Measurements from ENCODE around the gene C1QTNF12.

C1QTNF12 gene

DNA sequence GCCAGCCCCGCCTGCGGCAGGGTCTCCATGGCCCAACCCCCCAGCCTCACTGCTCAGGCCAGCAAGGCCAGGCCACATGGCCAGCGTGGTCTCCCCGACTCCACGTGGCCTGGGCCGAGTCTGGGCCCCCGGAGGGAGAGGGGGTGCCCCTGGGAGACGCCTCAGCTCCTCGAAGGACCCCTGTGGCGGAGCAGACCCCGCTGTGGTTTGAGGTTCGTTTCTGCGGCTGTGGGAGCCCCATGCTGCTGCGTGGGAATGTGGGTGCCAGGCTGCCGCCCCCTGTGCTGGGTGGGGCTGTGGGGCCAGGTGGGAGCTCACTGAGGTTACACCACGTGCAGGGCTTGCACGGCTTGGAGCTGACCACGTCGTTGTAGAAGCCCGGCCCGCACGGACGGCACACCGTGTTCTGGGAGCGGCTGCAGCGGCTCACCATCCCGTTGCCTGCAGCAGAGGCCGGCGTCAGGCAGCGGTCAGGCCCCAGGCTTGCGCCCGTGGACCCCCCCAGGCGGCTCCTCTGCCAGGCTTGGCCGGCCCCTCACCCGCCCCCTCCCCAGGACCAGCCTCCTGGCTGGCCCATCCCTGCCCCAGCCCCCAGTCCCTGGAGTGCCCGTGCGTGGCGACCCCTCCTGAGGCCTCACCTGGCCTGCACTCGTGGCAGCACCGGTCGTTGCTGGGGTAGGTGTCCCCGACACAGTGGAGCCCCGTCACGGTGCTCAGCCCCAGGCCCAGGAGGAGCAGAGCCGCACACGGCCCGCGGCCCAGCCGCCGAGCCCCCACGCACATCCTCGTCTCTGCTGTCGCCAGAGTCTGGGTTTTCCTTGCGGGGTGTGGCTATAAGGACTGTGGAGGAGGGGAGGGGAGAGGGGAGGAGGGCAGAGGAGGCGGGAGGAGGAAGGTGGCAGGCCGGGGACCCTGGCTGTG, 32.9 kb downstream of the C1QTNF12 start, which contains the start of gene TNFRSF4:
Gene TNFRSF4, minus strand, starts transcription at position 809 of the 921 bp plus-strand sequence. Its CDS starts 26 bp downstream, at position 783.
- no peak for DNase-seq (ENCODE audit: low read depth)

DNA sequence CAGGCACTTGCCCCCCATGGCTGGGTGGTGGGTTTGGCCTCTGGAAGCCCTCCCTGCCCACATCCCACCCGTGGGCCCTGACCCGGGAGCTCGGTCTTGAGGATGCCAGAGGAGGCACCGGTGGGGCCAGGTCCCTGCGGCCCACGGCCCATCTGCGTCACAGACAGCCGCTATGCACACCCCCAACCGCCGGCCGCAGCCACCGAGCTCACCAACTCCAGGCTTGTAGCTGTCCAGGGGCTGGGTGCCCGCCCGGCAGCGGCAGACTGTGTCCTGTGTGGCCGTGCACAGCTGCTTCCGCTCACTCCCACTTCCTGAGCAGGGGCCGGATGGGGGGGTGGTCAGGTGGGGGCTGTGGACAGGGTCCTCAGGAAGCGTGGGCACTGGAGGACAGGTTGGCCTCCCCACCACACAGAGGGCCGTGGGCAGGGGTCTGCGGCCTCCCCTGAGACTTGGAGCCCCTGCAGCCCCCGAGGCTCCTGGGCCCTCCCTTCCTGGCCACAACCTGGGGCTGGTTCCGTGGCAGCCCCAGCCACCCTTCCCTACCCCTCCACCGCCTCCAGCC, 33.7 kb downstream of the C1QTNF12 start:
- DNase-seq (ENCODE audit: low read depth) = no peak

DNA sequence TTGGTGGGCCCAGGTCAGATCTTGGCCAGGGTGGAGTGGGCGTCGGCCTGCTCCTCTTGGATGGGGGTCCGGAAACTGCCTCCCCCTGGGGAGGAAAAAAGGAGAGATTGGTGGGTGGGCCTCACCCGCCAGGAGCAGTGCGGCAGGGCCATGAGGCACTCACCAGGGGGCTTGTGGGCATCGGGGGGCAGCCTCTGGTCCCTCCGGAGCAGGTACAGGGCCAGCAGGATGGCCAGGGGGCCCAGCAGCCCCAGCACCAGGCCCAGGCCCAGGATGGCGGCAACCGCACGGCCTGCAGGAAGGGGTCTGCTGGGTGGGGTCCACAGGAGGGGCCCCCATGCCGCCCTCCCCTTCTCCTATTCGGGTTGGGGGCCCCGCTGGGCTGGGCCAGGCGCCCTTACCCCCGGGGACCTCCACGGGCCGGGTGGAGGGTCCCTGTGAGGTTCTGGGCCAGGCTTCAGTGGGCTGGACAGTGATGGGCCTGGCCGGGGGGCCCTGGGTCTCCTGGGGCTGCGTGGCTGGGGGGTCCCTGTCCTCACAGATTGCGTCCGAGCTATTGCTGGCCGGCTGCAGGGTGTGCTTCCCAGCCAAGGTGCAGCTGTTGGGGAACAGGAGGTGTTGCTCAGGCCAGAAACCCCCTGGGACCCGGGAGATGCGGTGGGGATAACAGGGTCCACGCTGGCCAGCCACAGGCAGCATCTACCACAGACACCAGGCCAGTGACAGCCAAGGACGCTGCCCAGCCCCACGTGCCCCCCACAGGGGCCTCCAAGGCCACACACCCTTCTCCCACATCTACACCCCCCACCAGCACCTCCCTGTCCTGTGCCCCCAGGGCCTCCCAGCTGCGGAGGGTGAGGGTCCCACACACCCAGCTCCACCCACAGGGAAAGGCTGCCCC, 34.7 kb downstream of the C1QTNF12 start:
- DNase-seq (ENCODE audit: low read depth) = no peak

DNA sequence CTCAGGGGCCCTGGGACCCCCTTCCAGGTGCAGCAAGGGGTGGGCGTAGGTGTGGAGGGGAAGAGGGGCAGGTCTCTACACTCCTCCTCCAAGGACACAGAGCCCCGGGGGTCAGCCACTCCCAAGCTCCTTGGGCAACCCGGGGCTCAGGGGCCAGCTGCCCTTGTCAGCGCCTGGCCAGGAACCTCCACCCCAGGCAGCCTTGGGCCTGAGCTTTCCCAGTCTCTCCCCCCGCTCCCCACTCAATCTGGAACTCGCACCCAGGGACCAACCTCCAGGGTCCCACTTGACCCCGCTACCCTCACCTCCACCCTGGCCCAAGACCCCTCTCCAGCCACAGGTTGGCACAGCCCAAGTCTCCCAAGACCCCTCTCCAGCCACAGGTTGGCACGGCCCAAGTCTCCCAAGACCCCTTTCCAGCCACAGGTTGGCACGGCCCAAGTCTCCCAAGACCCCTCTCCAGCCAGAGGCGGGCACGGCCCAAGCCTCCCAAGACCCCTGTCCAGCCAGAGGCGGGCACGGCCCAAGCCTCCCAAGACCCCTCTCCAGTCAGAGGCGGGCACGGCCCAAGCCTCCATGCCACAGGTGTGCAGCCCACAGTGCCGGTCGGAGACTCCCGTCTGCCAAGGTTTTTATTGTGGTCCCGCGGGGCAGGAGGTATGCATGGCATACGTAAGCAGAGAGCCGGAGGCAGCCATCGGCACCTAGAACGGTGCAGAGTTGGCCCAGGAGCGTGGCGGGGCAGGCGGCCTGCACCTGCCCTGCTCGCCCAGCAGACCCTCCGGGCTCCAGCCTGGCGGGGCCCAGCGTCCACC, 35.6 kb downstream of the C1QTNF12 start:
- no peak for DNase-seq (ENCODE audit: low read depth)

DNA sequence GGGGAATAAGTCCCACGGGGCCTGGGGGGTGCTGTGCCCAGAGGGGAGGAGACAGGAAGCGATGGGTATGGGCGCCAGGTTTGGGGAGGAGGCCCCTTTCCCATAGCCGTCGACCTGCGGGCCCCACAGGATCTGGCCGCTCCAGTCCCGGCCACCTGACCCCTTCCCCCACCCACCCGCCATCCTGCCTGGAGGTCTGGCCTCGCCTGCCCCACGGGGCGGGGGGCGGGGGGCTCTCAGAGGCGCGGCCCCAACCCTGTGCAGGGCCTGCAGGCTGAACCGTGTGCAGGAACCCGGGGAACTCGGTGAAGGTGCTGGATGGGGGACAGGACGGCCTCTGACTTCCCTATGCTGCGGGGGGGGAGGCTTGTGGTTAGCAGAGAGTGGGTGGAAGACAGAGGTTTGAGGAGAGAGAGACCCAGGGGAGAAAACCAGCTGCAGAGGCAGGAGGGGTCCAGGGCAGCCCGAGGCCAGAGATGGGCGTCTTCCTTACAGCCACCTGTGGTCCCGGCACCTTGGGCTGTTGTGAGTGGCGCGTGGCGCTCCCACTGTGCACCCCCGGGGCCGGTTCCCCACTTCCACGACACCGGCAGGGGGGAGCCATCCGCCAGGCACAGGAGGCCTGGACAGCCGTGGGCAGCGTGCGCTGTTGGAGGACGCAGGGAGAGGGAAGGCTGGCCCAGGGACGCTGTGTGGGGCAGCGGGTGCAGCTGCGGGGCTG, 37.6 kb downstream of the C1QTNF12 start:
- DNase-seq (ENCODE audit: low read depth) = no peak

DNA sequence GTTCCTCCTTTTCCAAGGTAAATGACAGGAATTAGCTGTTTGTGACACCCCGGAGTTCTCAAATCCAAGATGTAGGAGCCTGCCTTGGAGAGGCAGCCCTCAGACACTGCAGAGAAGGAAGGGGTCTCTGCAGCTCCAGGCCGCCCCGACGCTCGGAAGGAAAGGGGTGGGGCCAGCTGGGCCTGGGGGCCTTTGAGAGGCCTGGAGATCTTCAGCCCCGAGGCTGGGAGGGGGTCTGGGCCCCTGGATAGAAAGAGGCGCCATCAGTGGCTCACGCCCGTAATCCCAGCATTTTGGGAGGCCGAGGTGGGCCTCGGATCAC, 39.0 kb downstream of the C1QTNF12 start:
- DNase-seq (ENCODE audit: low read depth) = no peak

DNA sequence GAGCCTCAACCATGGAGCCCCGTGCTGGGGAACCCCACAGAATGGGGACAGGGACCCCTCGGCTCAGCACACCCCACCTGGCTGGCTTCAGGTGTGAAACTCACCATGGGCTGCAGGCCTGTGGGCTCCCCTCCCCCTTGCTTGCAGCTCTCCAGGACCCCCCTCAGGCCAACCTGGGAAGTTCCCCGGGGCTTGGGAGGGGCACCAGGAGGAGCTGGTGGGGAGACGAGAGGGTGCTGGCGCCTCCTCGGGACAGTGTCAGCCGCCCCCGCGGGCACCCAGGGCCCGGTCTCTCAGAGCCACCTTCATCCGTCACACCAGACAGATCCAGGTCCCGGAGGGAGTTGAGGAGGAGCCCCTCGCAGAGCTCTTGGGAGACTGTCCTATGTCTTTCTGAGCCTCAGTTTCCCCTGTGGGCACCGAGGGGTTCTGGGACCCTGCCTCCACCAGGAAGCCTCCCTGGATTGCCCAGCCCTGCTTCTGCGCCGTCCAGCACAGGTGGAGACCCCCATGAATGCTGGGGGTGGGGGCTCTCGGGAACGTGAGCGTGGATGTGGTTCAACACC, 39.5 kb downstream of the C1QTNF12 start:
- no peak for DNase-seq (ENCODE audit: low read depth)

DNA sequence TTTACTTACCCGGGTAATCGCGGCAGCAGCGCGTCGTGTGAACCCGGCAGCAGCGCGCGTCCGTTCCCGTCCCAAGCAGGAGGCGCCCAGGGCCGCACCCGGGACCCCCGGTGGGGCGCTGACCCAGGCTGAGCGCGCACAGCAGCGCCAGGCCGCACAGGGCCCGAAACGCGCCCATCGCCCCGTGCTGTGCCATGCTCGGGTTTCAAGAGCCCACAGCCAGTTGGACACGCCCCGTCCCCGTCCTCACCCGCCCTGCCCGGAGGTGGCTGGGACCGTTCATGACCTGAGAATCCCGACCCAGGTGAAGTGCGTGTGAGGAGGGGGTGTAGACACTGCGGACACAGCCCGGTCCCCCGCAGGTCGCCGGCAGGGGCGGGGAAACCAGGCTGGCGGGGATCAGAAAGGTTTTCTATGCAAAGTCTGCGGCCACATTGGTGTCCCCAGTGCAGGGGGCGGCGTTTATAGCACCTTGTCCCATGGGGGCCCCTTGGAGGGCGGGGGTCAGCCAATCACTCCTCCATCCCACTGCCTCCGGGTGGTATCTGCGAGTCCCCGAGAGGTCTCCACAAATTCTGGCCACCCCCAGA, 40.1 kb downstream of the C1QTNF12 start, which contains the start of gene TNFRSF18:
Gene TNFRSF18, minus strand, starts transcription at position 217 of the 590 bp plus-strand sequence. Its CDS starts 21 bp downstream, at position 196.
- no peak for DNase-seq (ENCODE audit: low read depth)

DNA sequence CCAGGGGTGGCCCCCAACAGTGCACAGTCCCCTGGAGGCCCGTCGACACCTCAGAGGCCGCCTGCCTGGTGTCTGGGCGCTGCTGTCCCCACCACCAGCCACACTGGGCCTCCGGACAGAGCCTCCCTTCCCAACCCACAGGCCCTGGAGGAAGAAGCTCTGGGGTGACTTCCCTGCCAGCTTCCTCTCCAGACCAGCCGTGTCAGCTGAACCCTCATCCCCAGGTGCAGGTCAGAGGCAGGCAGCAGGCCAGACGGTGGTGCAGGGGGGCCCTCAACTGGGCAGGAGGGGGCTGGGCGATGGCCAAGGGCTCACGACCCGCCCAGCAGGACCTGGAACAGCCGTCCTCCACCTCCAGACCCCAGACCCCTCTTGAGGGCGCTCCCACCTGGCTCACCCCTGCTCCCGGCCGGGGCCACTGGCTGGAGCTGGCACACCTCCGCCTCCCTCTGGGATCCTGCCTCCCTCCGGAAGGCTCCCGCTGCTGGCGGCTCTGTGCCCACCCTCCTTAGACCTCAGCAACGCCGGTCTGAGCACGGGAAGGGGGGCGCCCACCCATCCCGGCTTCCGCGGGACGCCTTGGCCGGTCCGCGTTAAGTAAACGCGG, 40.6 kb downstream of the C1QTNF12 start:
- DNase-seq (ENCODE audit: low read depth) = no peak

DNA sequence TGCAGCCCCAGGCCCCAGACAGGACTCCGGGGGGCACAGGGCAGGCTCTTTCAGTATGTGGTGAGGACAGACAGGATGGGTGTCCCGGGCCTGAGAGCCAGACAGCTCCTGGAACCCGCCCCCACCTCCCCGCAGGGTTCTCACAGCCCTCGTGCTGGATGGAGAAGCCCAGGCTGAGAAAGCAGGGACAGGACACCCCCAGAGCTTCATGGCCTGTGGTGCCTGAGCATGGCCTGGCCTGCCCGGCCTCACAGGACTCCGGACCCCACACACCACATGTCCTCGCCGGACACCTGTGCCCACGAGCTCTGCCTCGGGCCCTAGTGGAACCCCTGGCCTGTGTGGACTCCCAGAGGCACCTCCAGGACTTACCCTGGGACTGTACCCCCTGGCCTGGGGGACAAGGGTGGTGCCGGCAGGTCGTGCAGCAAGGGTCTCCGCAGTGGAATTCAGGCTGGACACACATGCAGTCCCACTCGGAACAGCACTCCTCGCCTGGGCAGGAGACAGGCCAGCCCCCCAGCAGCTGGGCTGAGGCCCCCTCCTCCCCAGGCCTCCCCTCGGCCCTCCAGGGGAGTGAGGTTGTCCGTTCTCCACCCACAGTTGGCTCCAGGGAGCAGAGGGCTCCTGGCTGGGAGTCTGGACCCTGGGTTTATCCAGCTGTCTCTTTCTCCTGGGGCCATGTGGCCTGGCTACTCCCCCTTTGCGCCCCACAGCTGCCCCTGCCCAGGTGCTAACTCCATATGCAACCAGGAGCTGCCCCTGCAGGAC, 41.3 kb downstream of the C1QTNF12 start:
- DNase-seq (ENCODE audit: low read depth) = no peak

DNA sequence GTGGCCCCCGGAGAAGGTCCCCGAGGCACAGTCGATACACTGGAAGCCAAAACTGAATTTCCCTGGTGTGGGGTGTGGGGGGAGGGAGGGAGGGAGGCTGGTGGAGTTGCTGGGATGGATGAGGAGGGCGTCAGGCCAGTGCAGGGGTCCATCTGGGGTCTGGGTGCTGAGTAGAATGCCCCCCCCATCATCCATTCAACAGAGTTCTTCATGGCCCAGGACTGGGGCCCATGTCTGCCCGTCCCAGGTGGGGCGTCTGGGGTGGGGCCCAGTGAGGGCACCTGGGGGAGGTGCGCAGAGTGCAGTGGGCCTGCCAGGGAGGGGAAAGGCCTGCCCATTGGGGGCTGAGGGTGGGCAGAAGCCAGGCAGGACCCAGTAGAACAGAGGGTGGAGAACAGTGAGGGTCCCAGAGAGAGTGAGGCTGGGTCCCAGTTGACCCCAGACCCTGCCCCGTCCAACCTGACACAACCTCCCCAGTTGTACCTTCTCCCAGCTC, 42.0 kb downstream of the C1QTNF12 start:
- no peak for DNase-seq (ENCODE audit: low read depth)

DNA sequence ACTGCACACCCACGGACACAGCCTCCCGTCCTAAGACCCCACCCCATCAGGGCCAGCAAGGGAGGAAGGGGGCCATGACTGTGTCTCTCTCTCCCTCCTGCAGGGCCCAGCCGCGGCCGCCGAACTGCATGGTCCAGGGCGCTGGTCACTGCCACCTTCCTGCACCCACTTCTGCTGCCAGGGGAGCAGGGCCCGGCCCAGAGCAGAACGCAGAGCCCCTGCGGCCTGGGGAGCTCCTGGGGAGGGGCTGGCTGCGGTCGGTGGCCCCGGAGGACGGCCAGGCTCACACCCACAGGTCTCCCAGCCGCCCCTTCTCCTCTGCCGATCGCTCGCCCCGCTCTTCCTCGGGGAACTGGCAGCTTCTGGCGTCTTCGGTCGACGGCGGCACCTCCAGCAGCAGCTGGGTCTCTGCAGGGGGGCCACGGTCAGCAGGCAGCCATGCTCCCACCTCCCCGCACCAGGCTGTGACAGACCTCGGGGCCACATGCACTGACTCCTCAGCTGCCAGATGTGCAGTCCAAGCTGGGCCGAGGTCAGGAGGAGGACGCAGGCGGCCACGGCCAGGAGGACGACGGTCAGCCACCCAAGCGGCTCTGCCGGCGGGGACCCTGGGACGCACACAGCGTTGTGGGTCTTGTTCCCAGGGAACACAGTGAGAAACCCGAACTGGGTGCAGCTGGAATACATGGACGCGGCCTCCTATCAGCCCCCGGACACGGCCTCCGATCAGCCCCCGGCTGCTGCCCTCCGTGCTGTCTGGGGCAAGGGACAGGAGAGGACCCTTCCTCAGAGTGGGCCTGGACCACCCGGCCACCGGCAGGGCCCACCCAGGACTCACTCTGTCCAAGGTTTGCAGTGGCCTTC, 42.7 kb downstream of the C1QTNF12 start:
- no peak for DNase-seq (ENCODE audit: low read depth)

DNA sequence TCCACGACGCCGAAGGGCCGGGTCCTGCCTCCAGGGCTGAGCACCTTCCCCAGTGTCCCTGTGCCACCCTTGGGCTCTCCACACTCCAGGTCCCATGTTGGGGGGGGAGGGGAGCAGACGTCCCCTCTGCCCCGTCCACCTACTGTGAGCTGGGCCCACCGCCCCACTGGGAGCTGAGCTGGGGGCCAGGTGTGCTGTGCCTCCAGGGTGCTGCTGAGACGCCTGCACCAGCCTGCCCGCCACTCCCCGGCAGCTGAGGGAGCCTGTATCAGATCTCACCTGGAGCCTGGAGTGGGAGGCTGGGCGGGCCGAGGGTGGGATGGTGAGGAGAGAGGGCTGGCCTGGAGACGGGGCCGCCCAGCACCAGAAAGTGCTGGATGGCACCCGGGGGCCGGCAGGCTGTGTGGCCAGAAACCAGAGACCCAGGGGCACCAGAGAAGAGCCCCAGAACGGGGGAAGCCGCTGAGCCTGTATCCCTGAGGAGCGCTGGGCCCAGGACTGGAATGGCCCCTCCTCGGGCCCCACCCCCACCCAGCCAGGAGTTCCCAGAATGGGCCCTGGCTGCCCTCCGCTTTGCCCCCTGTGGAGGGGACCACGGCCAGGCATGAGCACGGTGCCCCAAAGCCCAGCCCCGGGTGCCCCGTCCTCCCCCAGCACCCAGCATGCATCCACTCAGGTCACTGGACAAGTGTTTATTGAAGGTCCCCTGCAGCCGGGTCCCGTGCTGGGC, 43.5 kb downstream of the C1QTNF12 start:
- DNase-seq (ENCODE audit: low read depth) = no peak

DNA sequence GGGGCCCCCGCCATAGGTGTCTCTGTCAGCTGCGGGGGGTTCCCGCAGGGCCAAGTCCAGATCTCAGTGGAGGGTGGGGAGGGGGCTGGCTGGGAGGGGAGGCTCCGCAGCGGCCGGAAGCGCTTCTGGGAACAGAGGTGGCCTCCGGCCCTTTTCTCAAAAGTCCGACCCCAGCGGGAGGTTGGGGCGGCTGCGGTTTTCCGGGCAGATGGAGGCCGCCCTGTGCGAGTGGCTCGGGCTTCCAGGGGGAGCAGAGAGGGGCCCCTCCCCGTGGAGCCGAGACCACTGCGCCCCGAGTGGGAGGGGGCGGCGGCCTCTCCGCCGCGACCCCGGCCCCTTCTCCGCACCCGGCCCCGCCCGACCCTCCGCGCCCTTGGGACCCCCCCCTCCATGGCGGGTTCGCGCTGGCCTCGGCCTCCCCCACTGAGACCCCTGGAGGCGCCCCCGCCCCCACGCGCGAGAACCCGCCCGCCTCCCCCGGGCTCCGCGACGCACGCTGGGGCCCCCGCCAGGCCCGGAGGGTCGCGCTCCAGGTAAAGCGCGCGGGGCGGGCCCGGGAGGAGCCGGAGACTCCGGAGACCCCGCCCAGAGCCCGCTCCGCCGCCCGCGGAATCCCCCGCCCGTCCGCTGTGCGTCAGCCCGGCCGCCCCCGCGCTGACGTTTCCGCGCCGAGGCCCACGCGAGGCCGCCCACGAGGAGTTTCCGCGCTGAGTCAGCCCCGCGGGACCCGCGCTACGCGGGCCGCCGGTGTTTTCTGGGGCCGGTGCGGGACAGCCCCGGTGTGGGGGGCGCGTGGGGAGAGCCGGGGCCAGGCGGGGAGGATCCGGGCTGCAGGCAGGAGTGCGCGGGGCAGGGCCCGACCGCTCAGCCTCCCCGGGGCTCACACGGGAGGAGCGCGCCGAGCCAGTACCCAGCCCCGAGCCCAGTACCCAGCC, 45.4 kb downstream of the C1QTNF12 start:
- peak; percentile 38 for DNase-seq (ENCODE audit: low read depth)

DNA sequence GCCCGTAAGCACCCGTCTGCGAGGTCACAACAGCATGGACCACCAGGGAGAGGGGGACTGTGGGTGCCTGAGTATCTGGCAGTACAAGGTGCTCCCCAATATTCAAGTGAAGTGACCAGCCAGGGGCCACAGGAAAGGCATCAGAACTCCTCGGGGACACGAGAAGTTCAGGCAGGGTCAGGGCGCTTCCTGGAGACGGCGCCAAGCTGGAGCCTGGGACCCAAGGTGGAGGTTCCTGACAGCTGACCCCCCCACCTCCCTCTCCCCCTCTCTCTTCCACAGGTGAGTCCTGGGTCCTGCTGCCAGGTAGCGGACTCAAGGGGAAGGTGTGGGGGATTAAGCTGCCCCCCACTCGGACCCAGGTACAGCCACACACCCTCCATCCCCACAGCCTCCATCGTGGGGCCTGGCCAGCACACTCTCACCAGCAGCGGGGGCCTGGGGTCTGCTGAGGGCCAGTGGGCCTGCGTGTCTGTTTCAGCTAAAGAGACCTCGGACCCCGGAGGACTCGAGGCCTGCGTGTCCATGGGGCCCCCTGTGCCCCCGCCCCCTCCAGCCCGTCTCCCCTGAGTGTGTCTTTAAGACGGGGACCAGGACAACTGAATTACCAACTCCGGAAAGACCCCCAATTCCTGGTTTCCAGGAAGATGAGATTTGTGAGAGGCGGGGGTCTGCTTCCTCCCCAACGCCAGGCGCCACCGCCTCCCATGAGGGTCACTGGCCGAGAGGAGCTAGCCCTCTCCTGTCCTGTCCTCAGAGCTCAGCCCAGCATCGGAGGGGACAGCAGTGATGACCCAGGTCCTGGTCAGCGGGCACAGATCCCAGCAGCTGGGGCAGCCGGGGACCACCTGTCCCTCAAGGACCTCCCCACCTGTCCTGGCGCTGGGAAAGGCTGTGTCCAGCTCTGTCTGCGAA, 46.3 kb downstream of the C1QTNF12 start:
- no peak for DNase-seq (ENCODE audit: low read depth)
